Prostate gland (tissue), 2 donors: ENCODE measurements around the gene LRRC40. TPM values are rescaled to one million over a fixed set of nuclear protein-coding genes. Genes with fewer than 3 reads are reported as not detected.
"Not testable (repeated sequence)": the region's sequence is repeated elsewhere in the genome, so short reads cannot be mapped to it uniquely, and the experiment has no call there.

ENCODE experiments used
- DNase-seq: peaks from one replicate; pipeline ENCODE4 v3.0.0-alpha.2; 2019; ENCODE audit warnings: low spot score
- H3K27ac ChIP-seq, 2 donors: fragments of 200-600 bp; sonication (generic); 2 replicates each; pipeline ENCODE4 v1.5.1; 2017 to 2019
- H3K27me3 ChIP-seq: fragments of 200-600 bp; sonication (generic); replicated peaks from 2 replicates; pipeline ENCODE4 v1.5.1; 2019; ENCODE audit not compliant: insufficient read depth
- H3K36me3 ChIP-seq, 2 donors: fragments of 200-600 bp; sonication (generic); 1 replicate in 1 of 2; 2 replicates in 1 of 2; pipeline versions ENCODE4 v1.5.1 to v1.8.1; 2017 to 2019
- H3K4me1 ChIP-seq: fragments of 200-600 bp; sonication (generic); replicated peaks from 2 replicates; pipeline ENCODE4 v1.5.1; 2019
- H3K4me3 ChIP-seq, 2 donors: fragments of 200-600 bp; sonication (generic); 2 replicates each; pipeline ENCODE4 v1.5.1; 2017 to 2019
- H3K9me3 ChIP-seq: fragments of 200-600 bp; sonication (generic); 2 replicates; pipeline ENCODE4 v1.5.1; 2017
- POLR2A ChIP-seq: fragments of 450-650 bp; IDR thresholded peaks from one replicate; pipeline ENCODE4 v1.6.1; 2016; ENCODE audit warnings: antibody characterized with exemption, mild to moderate bottlenecking
- POLR2AphosphoS5 ChIP-seq: sonication (generic); formaldehyde crosslinking; IDR thresholded peaks from one replicate; pipeline ENCODE4 v1.6.1; 2017; ENCODE audit warnings: antibody characterized with exemption
- whole genome bisulfite sequencing: methylation state at CpG from one replicate; pipeline ENCODE4 v1.1.5; 2018; 5-methylcytosine and 5-hydroxymethylcytosine counted together
- intact Hi-C: fragments of 100-400 bp; cut with DNase I; formaldehyde crosslinking; loops from one replicate; pipeline ENCODE4 v1.14.2; 2022
- total RNA-seq, 2 donors: library from RNA; depleted of rRNA; stranded (reverse); fragments of >200 nt; gene quantifications; one replicate each; pipeline ENCODE4 v1.1.0, GENCODE V29; 2016
- TF ChIP-seq, protein P1 (sequence below), 4 experiments: fragments of 200-600 bp in 2 of 4; fragments of 450-650 bp in 2 of 4; sonication (generic) in 2 of 4; IDR thresholded peaks; 1 replicate in 3 of 4; 2 replicates in 1 of 4; pipeline ENCODE4 v1.5.1; 2016 to 2019; ENCODE audit warnings: antibody characterized with exemption in 4 of 4, mild to moderate bottlenecking in 2 of 4, moderate library complexity in 2 of 4

The LRRC40 gene
- total RNA-seq, 2 donors from 2014 or later: 10.7 to 18.6 TPM

DNA sequence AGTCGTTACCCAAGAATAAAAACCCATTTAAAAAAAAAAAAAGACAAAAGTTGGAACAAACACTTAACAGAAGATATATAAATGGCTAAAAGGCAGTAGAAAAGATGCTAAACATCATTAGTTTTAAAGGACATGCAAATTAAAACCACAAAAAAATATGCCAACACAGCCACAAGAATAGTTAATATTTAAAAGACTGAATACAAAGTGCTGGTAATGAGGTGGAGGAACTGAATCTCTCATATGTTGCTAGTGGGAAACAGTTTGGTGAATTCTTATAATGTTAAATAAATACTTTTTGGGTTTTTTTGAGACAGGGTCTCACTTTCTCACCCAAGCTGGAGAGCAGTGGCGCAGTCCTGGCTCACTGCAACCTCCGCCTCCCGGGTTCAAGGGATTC is 10.0 kb downstream of the LRRC40 start:
- no peaks in the 10 kb centered on the region for H3K4me1 ChIP-seq
- H3K4me3 ChIP-seq: no peak overlapping the region
- TF ChIP-seq, protein P1, sequence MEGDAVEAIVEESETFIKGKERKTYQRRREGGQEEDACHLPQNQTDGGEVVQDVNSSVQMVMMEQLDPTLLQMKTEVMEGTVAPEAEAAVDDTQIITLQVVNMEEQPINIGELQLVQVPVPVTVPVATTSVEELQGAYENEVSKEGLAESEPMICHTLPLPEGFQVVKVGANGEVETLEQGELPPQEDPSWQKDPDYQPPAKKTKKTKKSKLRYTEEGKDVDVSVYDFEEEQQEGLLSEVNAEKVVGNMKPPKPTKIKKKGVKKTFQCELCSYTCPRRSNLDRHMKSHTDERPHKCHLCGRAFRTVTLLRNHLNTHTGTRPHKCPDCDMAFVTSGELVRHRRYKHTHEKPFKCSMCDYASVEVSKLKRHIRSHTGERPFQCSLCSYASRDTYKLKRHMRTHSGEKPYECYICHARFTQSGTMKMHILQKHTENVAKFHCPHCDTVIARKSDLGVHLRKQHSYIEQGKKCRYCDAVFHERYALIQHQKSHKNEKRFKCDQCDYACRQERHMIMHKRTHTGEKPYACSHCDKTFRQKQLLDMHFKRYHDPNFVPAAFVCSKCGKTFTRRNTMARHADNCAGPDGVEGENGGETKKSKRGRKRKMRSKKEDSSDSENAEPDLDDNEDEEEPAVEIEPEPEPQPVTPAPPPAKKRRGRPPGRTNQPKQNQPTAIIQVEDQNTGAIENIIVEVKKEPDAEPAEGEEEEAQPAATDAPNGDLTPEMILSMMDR (IDR thresholded peaks at IDR 0.05): no peak
- TF ChIP-seq POLR2AphosphoS5 (no peak), POLR2A (no peak)
- no peak for DNase-seq
- intact Hi-C loops: no loop called here
- no peak overlapping the region for H3K27ac ChIP-seq
- H3K36me3 ChIP-seq: no peaks in the 10 kb centered on the region
- no peaks in the 10 kb centered on the region for H3K27me3 ChIP-seq
- WGBS: 93% methylated on average over 4 of the region's 4 CpGs
- no peaks in the 10 kb centered on the region for H3K9me3 ChIP-seq

DNA sequence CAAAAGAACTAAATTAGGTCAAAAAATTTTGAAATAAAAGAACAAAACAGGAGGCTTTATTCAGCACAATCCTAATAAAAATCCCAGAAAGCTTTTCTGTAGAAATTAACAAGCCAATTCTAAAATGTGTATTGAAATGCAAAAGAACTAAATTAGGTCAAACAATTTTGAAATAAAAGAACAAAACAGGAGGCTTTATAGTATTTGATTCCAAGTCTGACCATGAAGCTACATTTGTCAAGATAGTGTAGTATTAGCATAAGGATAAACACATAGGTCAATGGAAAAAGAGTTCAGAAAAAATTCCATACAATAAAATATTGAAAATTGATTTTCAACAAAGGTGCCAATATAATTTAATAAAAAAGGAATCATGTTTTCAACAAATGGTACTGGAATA is 10.8 kb downstream of the LRRC40 start:
- intact Hi-C loops: no loop called here
- H3K27ac ChIP-seq: no peak overlapping the region
- no peak for DNase-seq
- H3K4me1 ChIP-seq: no peaks in the 10 kb centered on the region
- no peaks in the 10 kb centered on the region for H3K36me3 ChIP-seq
- TF ChIP-seq, protein P1 (IDR thresholded peaks at IDR 0.05): no peak
- no peak for TF ChIP-seq POLR2A
- no peak for TF ChIP-seq POLR2AphosphoS5
- H3K9me3 ChIP-seq: no peaks in the 10 kb centered on the region
- no peaks in the 10 kb centered on the region for H3K27me3 ChIP-seq
- no peak overlapping the region for H3K4me3 ChIP-seq

DNA sequence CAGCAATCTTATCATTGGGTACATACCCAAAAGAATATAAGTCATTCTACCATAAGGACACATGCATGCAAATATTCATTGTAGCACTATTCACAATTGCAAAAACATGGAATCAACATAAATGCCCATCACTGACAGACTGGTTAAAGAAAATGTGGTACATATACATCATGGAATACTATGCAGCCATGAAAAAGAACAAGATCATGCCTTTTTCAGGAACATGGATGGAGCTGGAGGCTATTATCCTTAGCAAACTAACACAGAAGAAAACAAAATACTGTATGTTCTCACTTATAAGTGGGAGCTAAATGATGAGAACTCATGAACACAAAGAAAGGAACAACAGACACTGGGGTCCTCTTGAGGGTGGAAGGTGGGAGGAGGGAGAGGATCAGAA is 12.9 kb downstream of the LRRC40 start:
- H3K9me3 ChIP-seq, H3K36me3 ChIP-seq, H3K4me1 ChIP-seq, H3K27me3 ChIP-seq, H3K27ac ChIP-seq, H3K4me3 ChIP-seq, DNase-seq, intact Hi-C loops: not testable (repeated sequence)

DNA sequence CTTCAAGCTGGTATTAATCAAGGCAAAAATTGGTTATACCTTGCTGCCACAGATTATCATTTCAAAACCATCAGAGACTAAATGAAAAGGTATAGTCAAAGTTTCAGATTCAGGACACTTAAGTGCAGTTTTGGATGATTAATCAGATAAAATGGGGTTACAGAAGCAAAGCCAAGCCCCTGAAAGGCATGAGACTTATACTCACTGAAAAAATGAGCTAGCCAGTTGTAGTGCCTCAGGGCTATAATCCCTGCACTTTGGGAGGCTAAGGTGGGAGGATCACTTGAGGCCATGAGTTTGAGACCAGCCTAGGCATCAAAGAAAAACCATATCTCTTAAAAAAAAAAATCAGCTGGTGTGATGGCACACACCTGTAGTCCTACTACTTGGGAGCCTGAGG is 15.2 kb downstream of the LRRC40 start:
- no peak overlapping the region for H3K27ac ChIP-seq
- no peak for DNase-seq
- H3K9me3 ChIP-seq: no peaks in the 10 kb centered on the region
- intact Hi-C loops: no loop called here
- no peaks in the 10 kb centered on the region for H3K36me3 ChIP-seq
- TF ChIP-seq POLR2A: no peak
- TF ChIP-seq POLR2AphosphoS5: no peak
- TF ChIP-seq, protein P1 (IDR thresholded peaks at IDR 0.05): no peak
- no peaks in the 10 kb centered on the region for H3K4me1 ChIP-seq
- no peak overlapping the region for H3K4me3 ChIP-seq
- H3K27me3 ChIP-seq: no peaks in the 10 kb centered on the region

DNA sequence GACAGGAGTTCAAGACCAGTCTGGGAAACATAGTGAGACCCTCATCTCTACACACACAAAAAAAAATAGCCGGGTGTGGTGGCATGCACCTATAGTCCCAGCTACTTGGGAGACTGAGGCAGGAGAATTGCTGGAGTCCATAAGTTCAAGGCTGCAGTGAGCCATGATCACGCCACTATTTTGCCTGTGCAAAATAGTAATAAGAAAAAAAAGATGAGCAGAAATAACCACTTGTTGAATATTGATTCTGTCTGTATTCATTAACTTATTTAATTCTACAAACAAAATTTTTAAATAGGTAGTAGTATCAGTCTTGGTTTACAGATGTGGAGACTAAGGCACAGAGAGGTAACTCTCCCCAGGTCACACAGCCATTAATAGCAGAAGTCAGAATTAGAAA is 16.9 kb downstream of the LRRC40 start:
- H3K27me3 ChIP-seq: no peaks in the 10 kb centered on the region
- intact Hi-C loops: no loop called here
- no peaks in the 10 kb centered on the region for H3K36me3 ChIP-seq
- DNase-seq: no peak
- no peak overlapping the region for H3K4me3 ChIP-seq
- H3K27ac ChIP-seq: no peak overlapping the region
- 100% methylated on average over 2 of the region's 2 CpGs for WGBS
- H3K4me1 ChIP-seq: no peaks in the 10 kb centered on the region
- TF ChIP-seq, protein P1 (IDR thresholded peaks at IDR 0.05): no peak
- TF ChIP-seq POLR2A (no peak), POLR2AphosphoS5 (no peak)
- no peaks in the 10 kb centered on the region for H3K9me3 ChIP-seq

DNA sequence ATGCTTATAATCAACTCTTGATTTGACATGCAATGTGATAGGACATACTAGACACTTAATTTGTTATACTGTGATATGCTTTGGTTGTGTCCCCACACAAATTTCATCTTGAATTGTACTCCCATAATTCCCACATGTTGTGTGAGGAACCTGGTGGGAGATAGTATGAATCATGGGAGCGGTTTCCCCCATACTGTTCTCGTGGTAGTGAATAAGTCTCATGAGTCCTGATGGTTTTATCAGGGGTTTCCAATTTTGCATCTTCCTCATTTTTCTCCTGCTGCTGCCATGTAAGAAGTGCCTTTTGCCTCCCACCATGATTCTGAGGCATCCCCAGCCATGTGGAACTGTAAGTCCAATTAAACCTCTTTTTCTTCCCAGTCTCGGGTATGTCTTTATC is 20.2 kb downstream of the LRRC40 start:
- H3K27me3 ChIP-seq, H3K36me3 ChIP-seq, H3K4me3 ChIP-seq, H3K9me3 ChIP-seq, DNase-seq, H3K27ac ChIP-seq, H3K4me1 ChIP-seq, intact Hi-C loops: not testable (repeated sequence)
- WGBS: 93% methylated on average over 3 of the region's 3 CpGs
